A673 (cell line): Measurements from ENCODE around the gene AGAP1. TPM values are rescaled to one million over a fixed set of nuclear protein-coding genes. Genes with fewer than 3 reads are reported as not detected.

Experiments
- BruUV-seq: library from RNA; stranded (reverse); fragments of 400-500 nt; replicated peaks from 2 replicates; lab custom pipeline; 2021; lab: Mats Ljungman, UMichigan
- CTCF ChIA-PET: fragments of 300-600 bp; sonication (Branson Sonifier 250); formaldehyde crosslinking; loops from one replicate; lab custom pipeline; 2022; ENCODE audit warnings: antibody characterized with exemption; lab: Charles Lee
- POLR2A ChIA-PET: fragments of 300-600 bp; sonication (Branson Sonifier 250); formaldehyde crosslinking; loops from one replicate; lab custom pipeline; 2022; ENCODE audit warnings: antibody characterized with exemption; ENCODE audit not compliant: low non-redundant PET; lab: Charles Lee
- DNase-seq: peaks from one replicate; pipeline ENCODE4 v3.0.0-alpha.2; 2015; ENCODE audit warnings: low spot score
- H3K27ac ChIP-seq: fragments of 200-600 bp; sonication (generic); 2 replicates; pipeline ENCODE4 v1.5.1; 2016; ENCODE audit warnings: mixed run types, low read depth, mild to moderate bottlenecking, mixed read lengths, antibody characterized with exemption, low read length; ENCODE audit not compliant: poor library complexity, severe bottlenecking
- H3K27me3 ChIP-seq: fragments of 200-600 bp; sonication (generic); replicated peaks from 2 replicates; pipeline ENCODE4 v1.6.1; 2017; ENCODE audit warnings: mixed run types, low read depth, mild to moderate bottlenecking, mixed read lengths, antibody characterized with exemption, low read length; ENCODE audit not compliant: insufficient read depth, poor library complexity
- H3K36me3 ChIP-seq: fragments of 200-600 bp; sonication (generic); 2 replicates; pipeline ENCODE4 v1.6.1; 2016; ENCODE audit warnings: mixed run types, mild to moderate bottlenecking, mixed read lengths, antibody characterized with exemption, low read length; ENCODE audit not compliant: insufficient read depth, poor library complexity, severe bottlenecking
- H3K4me1 ChIP-seq: fragments of 200-600 bp; sonication (generic); 2 replicates; pipeline ENCODE4 v1.6.1; 2017; ENCODE audit warnings: mixed run types, mild to moderate bottlenecking, mixed read lengths, antibody characterized with exemption, low read length; ENCODE audit not compliant: insufficient read depth, poor library complexity, severe bottlenecking
- H3K4me3 ChIP-seq: fragments of 200-600 bp; sonication (generic); 2 replicates; pipeline ENCODE4 v1.5.1; 2016; ENCODE audit warnings: low read depth, mixed run types, mild to moderate bottlenecking, mixed read lengths, low read length; ENCODE audit not compliant: poor library complexity, severe bottlenecking
- H3K9me3 ChIP-seq: fragments of 200-600 bp; sonication (generic); 2 replicates; pipeline ENCODE4 v1.6.1; 2016; ENCODE audit warnings: mixed run types, low read depth, mild to moderate bottlenecking, mixed read lengths, antibody characterized with exemption, low read length; ENCODE audit not compliant: poor library complexity, severe bottlenecking
- CTCF ChIP-seq: fragments of 300-800, 200-600 bp; sonication (generic); conservative IDR thresholded peaks from 2 replicates; pipeline ENCODE4 v1.5.1; 2017; ENCODE audit warnings: low read depth, mild to moderate bottlenecking, antibody characterized with exemption, low read length, moderate library complexity, mixed read lengths
- EZH2 ChIP-seq: fragments of 200-600 bp; sonication (generic); IDR thresholded peaks from 2 replicates; pipeline ENCODE4 v1.6.1; 2017; ENCODE audit warnings: borderline replicate concordance, low read depth, mild to moderate bottlenecking, mixed read lengths, antibody characterized with exemption, low read length; ENCODE audit not compliant: poor library complexity, severe bottlenecking
- intact Hi-C: fragments of 100-400 bp; cut with micrococcal nuclease; formaldehyde crosslinking; loops from one replicate; pipeline ENCODE4 v1.10.0; 2022; ENCODE audit not compliant: unreplicated experiment
- total RNA-seq: library from RNA; stranded (reverse); gene quantifications from 2 replicates; pipeline ENCODE4 v1.2.3, GENCODE V29; 2021

The AGAP1 gene
- total RNA-seq, 1 experiment from 2014 or later, result 25.3 TPM

- intact Hi-C loops, result no loop called here
Measured at GRCh38 chr2:235576337-235576910, 82.6 kb downstream of the AGAP1 start.

DNA sequence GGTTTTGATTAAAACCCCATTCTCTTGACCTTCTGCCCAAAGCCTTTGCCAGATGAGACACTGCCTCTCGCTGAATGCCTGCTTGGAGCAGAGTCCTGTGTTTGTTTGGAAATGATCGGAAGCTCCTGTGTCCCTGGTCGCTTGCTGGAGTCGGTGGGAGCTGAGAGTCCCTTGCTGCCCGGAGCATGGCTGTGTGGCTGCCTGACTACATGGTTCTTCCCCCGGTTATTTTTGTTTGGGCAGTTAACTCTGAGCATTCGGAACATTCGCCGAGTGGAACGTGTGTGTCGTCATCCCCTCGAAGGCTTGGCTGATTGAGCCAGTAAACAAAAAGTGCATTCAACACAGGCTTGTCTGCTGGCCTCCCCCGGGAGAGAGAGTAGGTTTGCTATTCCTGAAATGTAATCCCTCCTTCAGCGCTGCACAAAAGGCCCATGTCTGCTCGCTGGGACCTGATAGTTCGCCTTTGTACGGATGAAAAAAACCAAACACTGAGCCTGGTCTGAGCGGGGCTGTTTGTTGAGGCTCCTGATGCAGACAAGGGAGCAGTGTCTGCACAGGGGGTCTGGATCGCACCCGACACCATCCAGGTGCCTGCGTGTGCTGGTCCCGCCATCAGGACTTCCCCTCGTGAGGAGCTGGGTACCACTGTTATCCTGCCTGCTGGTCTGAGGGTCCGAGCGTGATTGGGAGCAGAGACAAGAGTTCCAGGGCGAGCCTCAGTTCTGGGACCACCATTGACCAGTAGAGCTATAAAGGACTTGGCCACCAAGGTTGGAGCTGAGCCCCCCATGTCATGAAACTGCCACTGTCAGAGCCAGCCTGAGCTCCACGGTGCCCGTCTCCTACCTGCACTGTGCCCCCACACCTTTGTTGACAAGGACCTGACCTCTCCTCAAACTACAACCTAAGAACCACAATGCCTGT lies 83.8 kb downstream of the AGAP1 start:
- POLR2A ChIA-PET, result no interaction called here
- no peak for DNase-seq

More at GRCh38 chr2:235576337-235576910, 82.6 kb downstream of the AGAP1 start:
- Histone ChIP-seq H3K27ac (no peak overlapping the region), H3K4me1 (peaks cover 3% of the 10 kb centered on the region), H3K9me3 (no peaks in the 10 kb centered on the region), H3K4me3 (no peak overlapping the region), H3K36me3 (no peaks in the 10 kb centered on the region), H3K27me3 (no peaks in the 10 kb centered on the region)
- CTCF ChIA-PET, result no interaction called here
- DNase-seq, result no peak
- TF ChIP-seq CTCF (no peak), EZH2 (no peak)
- BruUV-seq, result no TSS peak
- POLR2A ChIA-PET, result no interaction called here

DNA sequence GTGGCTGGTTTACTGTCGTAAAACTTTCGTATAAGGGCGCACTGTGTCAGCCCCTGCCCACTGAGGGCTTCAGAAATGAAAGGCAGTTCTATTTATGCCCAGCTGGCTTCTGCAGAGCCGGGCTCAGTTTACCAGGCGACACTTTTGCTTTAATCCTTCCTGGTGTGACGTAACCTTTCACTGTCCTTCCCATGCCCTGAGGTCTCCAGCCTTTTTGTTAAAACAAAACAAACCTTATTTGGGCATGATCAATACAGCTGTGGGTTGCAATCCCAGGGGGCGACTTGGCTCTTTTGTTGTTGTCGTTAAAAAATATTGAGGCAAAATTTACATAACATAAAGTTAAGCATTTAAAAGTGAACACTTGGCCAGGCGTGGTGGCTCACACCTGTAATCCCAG lies 85.3 kb downstream of the AGAP1 start:
- no peak for DNase-seq
- no peak overlapping the region for H3K27ac ChIP-seq
- no peak overlapping the region for H3K4me3 ChIP-seq
- no TSS peak for BruUV-seq
- no peaks in the 10 kb centered on the region for H3K9me3 ChIP-seq
- intact Hi-C loops, result no loop called here
- no peaks in the 10 kb centered on the region for H3K27me3 ChIP-seq
- POLR2A ChIA-PET, result no interaction called here
- CTCF ChIA-PET, result no interaction called here
- no peaks in the 10 kb centered on the region for H3K4me1 ChIP-seq
- no peak for TF ChIP-seq EZH2
- no peak for TF ChIP-seq CTCF
- H3K36me3 ChIP-seq, result no peaks in the 10 kb centered on the region

More for the DNA sequence above, 83.8 kb downstream of the AGAP1 start:
- no peak overlapping the region for H3K4me3 ChIP-seq
- no peaks in the 10 kb centered on the region for H3K36me3 ChIP-seq
- peaks cover 3% of the 10 kb centered on the region for H3K4me1 ChIP-seq
- BruUV-seq, result no TSS peak
- H3K27ac ChIP-seq, result no peak overlapping the region
- no peaks in the 10 kb centered on the region for H3K27me3 ChIP-seq
- H3K9me3 ChIP-seq, result no peaks in the 10 kb centered on the region
- intact Hi-C loops, result no loop called here
- no peak for TF ChIP-seq EZH2
- TF ChIP-seq CTCF, result no peak
- CTCF ChIA-PET, result no interaction called here
